H1 (cell line): ENCODE data around the gene TXLNG. TPM values are rescaled to one million over a fixed set of nuclear protein-coding genes. Genes with fewer than 3 reads are reported as not detected.

ENCODE experiments used
- CTCF ChIA-PET: fragments of 300-600 bp; sonication (Branson Sonifier 250); formaldehyde crosslinking; loops from one replicate; lab custom pipeline; 2021; ENCODE audit not compliant: partially characterized antibody; lab: Charles Lee
- POLR2A ChIA-PET: fragments of 300-600 bp; sonication (Branson Sonifier 250); formaldehyde crosslinking; loops from one replicate; lab custom pipeline; 2021; ENCODE audit warnings: inconsistent platforms; ENCODE audit not compliant: partially characterized antibody; lab: Charles Lee
- DNase-seq, 2 experiments: peaks; one replicate each; pipeline versions ENCODE4 v3.0.0 to v3.0.0-alpha.2; 2010 to 2022; ENCODE audit warnings: low spot score in 2 of 2, low read depth in 1 of 2, mixed read lengths in 1 of 2
- FAIRE-seq: peaks from 2 replicates; lab custom pipeline; 2011; peaks lifted over from hg19 to GRCh38; lab: Jason Lieb, UNC
- H2AFZ ChIP-seq: 2 replicates; pipeline ENCODE4 v1.8.1; 2012; ENCODE audit warnings: low read length, inconsistent platforms
- H2AK5ac ChIP-seq: 2 replicates; pipeline ENCODE4 v1.6.1; 2013; ENCODE audit warnings: low read depth, low read length
- H2BK120ac ChIP-seq: replicated peaks from 2 replicates; pipeline ENCODE3; 2013; ENCODE audit warnings: low read depth, low read length, inconsistent platforms
- H2BK12ac ChIP-seq: 2 replicates; pipeline ENCODE4 v1.6.1; 2013; ENCODE audit warnings: low read depth, low read length
- H2BK15ac ChIP-seq: 2 replicates; pipeline ENCODE4 v1.6.1; 2013; ENCODE audit warnings: low read length
- H2BK20ac ChIP-seq: 2 replicates; pipeline ENCODE4 v1.6.1; 2013; ENCODE audit warnings: low read length
- H2BK5ac ChIP-seq: 2 replicates; pipeline ENCODE4 v1.6.1; 2013; ENCODE audit warnings: low read depth, low read length
- H3K14ac ChIP-seq: 2 replicates; pipeline ENCODE4 v1.6.1; 2013; ENCODE audit warnings: inconsistent platforms; ENCODE audit not compliant: insufficient read length
- H3K18ac ChIP-seq: 2 replicates; pipeline ENCODE4 v1.6.1; 2013; ENCODE audit warnings: low read length; ENCODE audit errors: extremely low read depth
- H3K23ac ChIP-seq: 2 replicates; pipeline ENCODE4 v1.6.1; 2013; ENCODE audit warnings: inconsistent platforms; ENCODE audit not compliant: insufficient read length
- H3K23me2 ChIP-seq: 2 replicates; pipeline ENCODE4 v1.6.1; 2013; ENCODE audit warnings: low read depth, low read length
- H3K27ac ChIP-seq: 2 replicates; pipeline ENCODE4 v1.6.1; 2011; ENCODE audit warnings: low read depth, low read length, inconsistent platforms
- H3K27me3 ChIP-seq, 4 experiments: replicated peaks in 1 of 4; 1 replicate in 1 of 4; 2 replicates in 3 of 4; pipeline versions ENCODE4 v1.6.1 to v1.8.1; 2011 to 2013; ENCODE audit warnings: low read length in 3 of 4, mild to moderate bottlenecking in 3 of 4, inconsistent platforms in 2 of 4, mixed read lengths in 2 of 4, moderate library complexity in 1 of 4; ENCODE audit not compliant: control insufficient read depth in 3 of 4, insufficient read depth in 3 of 4; ENCODE audit errors: extremely low read depth in 1 of 4
- H3K36me3 ChIP-seq, 4 experiments: 2 replicates each; pipeline versions ENCODE4 v1.6.1 to v1.8.1; 2011 to 2013; ENCODE audit warnings: mild to moderate bottlenecking in 4 of 4, low read length in 3 of 4, moderate library complexity in 2 of 4, control low read depth in 1 of 4, inconsistent platforms in 1 of 4; ENCODE audit not compliant: insufficient read depth in 4 of 4, control insufficient read depth in 2 of 4
- H3K4ac ChIP-seq: replicated peaks from 2 replicates; pipeline ENCODE3; 2013; ENCODE audit warnings: low read length, low read depth, mixed read lengths, inconsistent platforms; ENCODE audit not compliant: insufficient read length
- H3K4me1 ChIP-seq, 4 experiments: replicated peaks in 1 of 4; 1 replicate in 1 of 4; 2 replicates in 3 of 4; pipeline versions ENCODE4 v1.6.1 to v1.8.1; 2011 to 2013; ENCODE audit warnings: low read length in 3 of 4, inconsistent platforms in 2 of 4, mixed read lengths in 1 of 4; ENCODE audit not compliant: insufficient read depth in 4 of 4, control insufficient read depth in 3 of 4
- H3K4me2 ChIP-seq, 2 experiments: 2 replicates each; pipeline versions ENCODE4 v1.6.1 to v1.8.1; 2011 to 2013; ENCODE audit warnings: low read depth in 2 of 2, low read length in 2 of 2, control low read depth in 1 of 2, inconsistent platforms in 1 of 2, mild to moderate bottlenecking in 1 of 2; ENCODE audit not compliant: insufficient read depth in 1 of 2
- H3K4me3 ChIP-seq, 4 experiments: fragments of 200-600, 300-600 bp in 1 of 4; sonication (generic), shearing (Covaris generic), sonication (Bioruptor Twin) in 1 of 4; 2 replicates each; pipeline versions ENCODE4 v1.5.1 to v1.8.1; 2011 to 2016; ENCODE audit warnings: low read length in 4 of 4, low read depth in 3 of 4, control low read depth in 2 of 4, inconsistent platforms in 2 of 4, mild to moderate bottlenecking in 2 of 4, mixed read lengths in 1 of 4, moderate library complexity in 1 of 4; ENCODE audit not compliant: insufficient read depth in 2 of 4; ENCODE audit errors: extremely low read depth in 1 of 4
- H3K56ac ChIP-seq: replicated peaks from 2 replicates; pipeline ENCODE3; 2013; ENCODE audit warnings: low read depth, mild to moderate bottlenecking, mixed read lengths, low read length, inconsistent platforms; ENCODE audit not compliant: insufficient read length
- H3K79me1 ChIP-seq: 2 replicates; pipeline ENCODE4 v1.6.1; 2013; ENCODE audit warnings: low read depth, low read length, control low read depth
- H3K79me2 ChIP-seq, 2 experiments: 2 replicates each; pipeline versions ENCODE4 v1.6.1 to v1.8.1; 2012 to 2013; ENCODE audit warnings: low read length in 2 of 2, mild to moderate bottlenecking in 2 of 2, inconsistent platforms in 1 of 2; ENCODE audit not compliant: insufficient read depth in 2 of 2, control insufficient read depth in 1 of 2
- H3K9ac ChIP-seq, 4 experiments: replicated peaks in 1 of 4; 1 replicate in 1 of 4; 2 replicates in 3 of 4; pipeline versions ENCODE4 v1.6.1 to v1.8.1; 2011 to 2013; ENCODE audit warnings: low read depth in 3 of 4, low read length in 3 of 4, control low read depth in 2 of 4, mild to moderate bottlenecking in 2 of 4, moderate library complexity in 2 of 4, inconsistent platforms in 1 of 4; ENCODE audit errors: extremely low read depth in 1 of 4
- H3K9me3 ChIP-seq, 2 experiments: 2 replicates each; pipeline versions ENCODE4 v1.6.1 to v1.8.1; 2012 to 2013; ENCODE audit warnings: mild to moderate bottlenecking in 2 of 2, moderate library complexity in 2 of 2, control low read depth in 1 of 2, inconsistent platforms in 1 of 2, low read depth in 1 of 2, low read length in 1 of 2, mixed read lengths in 1 of 2; ENCODE audit not compliant: insufficient read depth in 2 of 2
- H4K20me1 ChIP-seq, 2 experiments: replicated peaks in 1 of 2; 2 replicates each; pipeline versions ENCODE3 to v1.8.1; 2011 to 2013; ENCODE audit warnings: inconsistent platforms in 2 of 2, low read length in 2 of 2, mild to moderate bottlenecking in 1 of 2; ENCODE audit not compliant: insufficient read depth in 2 of 2, control insufficient read depth in 1 of 2
- H4K5ac ChIP-seq: 2 replicates; pipeline ENCODE4 v1.6.1; 2013; ENCODE audit warnings: low read length, low read depth, mixed read lengths, inconsistent platforms; ENCODE audit not compliant: insufficient read length
- H4K8ac ChIP-seq: 2 replicates; pipeline ENCODE4 v1.8.0; 2013; ENCODE audit warnings: mild to moderate bottlenecking, moderate library complexity, low read length, inconsistent platforms; ENCODE audit not compliant: insufficient read depth; ENCODE audit errors: extremely low read depth
- H4K91ac ChIP-seq: replicated peaks from 2 replicates; pipeline ENCODE3; 2013; ENCODE audit warnings: low read length, mixed read lengths, inconsistent platforms; ENCODE audit not compliant: insufficient read length
- CBX8 ChIP-seq: fragments of 300-800, 300-1000 bp; sonication (generic); IDR thresholded peaks from 2 replicates; pipeline ENCODE4 v1.7.1; 2016; ENCODE audit warnings: low read depth, low read length, borderline replicate concordance
- CREB1 ChIP-seq: IDR thresholded peaks from 2 replicates; pipeline ENCODE4 v1.6.1; 2012; ENCODE audit warnings: inconsistent platforms
- NRF1 ChIP-seq: IDR thresholded peaks from 2 replicates; pipeline ENCODE4 v1.6.1; 2011; ENCODE audit warnings: mild to moderate bottlenecking, low read depth, low read length, improper control_type of control experiment
- POLR2AphosphoS5 ChIP-seq: IDR thresholded peaks from 2 replicates; pipeline ENCODE4 v1.6.1; 2011; ENCODE audit warnings: low read depth, low read length
- TCF12 ChIP-seq: IDR thresholded peaks from 2 replicates; pipeline ENCODE4 v1.6.1; 2011; ENCODE audit warnings: low read depth, mild to moderate bottlenecking, low read length
- WGBS, 2 experiments: shearing (Covaris generic) in 1 of 2; methylation state at CpG; one replicate each; pipeline versions ENCODE4 v1.1.6 to v1.1.7; 2013 to 2015; ENCODE audit warnings: low lambda C conversion rate in 2 of 2, mixed read lengths in 2 of 2, inconsistent platforms in 1 of 2, low coverage in 1 of 2, missing lambda C conversion rate in 1 of 2; ENCODE audit not compliant: insufficient replicate concordance in 2 of 2, insufficient coverage in 1 of 2, insufficient read length in 1 of 2; ENCODE audit errors: extremely low coverage in 1 of 2, missing lambda C conversion rate in 1 of 2; 5-methylcytosine and 5-hydroxymethylcytosine counted together
- polyA plus RNA-seq, 7 experiments: library from polyadenylated mRNA; depleted of rRNA in 3 of 7; stranded (reverse) in 5 of 7; unstranded in 2 of 7; fragments of >200 nt in 5 of 7; fragments of 200-250 nt in 2 of 7; gene quantifications; 1 replicate in 5 of 7; 2 replicates in 1 of 7; 4 replicates in 1 of 7; pipeline versions ENCODE4 v1.2.1 to v1.2.3, GENCODE V29; 2011 to 2013; ENCODE audit warnings: missing spikeins in 2 of 7, mixed read lengths in 2 of 7
- total RNA-seq: library from RNA; stranded (reverse); fragmentation: NEBNext Ultra II Directional; extraction: Animal tissue kit (Norgen Biotek cat#: 25700); gene quantifications from 2 replicates; pipeline ENCODE4 v1.2.1, GENCODE V29; 2021
- TF ChIP-seq, protein P1 (sequence below): IDR thresholded peaks from 2 replicates; pipeline ENCODE4 v1.6.1; 2011; ENCODE audit warnings: low read length, improper control_type of control experiment
- TF ChIP-seq, protein P2 (sequence below): IDR thresholded peaks from 2 replicates; pipeline ENCODE4 v1.6.1; 2012; ENCODE audit warnings: low read length, inconsistent platforms

The TXLNG gene
- total and polyA plus RNA-seq, 2 of the 8 experiments (the other 6 are each of a cell fraction or from before 2014, with no cell fraction given): 32.9 to 42.9 TPM

DNA sequence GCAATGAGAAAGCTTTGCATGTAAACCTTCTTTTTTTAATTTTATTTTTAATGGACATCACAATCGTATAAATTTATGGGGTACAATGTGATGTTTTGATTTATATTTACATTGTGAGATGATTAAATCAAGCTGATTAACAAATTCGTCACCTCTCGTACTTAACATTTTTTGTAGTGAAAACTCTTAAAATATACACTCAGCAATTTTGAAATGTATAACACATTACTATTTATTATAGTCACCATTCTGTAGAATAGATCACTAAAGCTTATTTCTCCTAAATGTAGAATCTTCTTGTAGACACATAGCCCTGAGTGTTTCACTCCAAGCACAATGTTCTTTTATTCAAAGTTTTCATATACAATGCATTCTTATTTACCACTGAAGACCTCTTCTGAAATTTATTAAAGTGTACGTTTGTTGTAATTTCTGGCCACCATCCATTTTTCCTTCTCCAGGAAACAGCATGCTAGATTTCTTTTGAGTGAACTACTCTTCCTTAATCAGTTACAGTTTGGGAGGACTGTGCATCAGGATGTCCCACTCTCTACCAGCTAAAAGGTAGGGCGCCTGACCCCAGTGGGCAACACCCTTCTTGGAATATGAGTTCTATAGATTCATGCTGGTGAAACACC lies 88.3 kb downstream of the TXLNG start:
- CTCF ChIA-PET: interaction anchor here (1.0 to 4.7 kb wide), 4 partner anchors 8 to 172 kb away, joined by 3 to 33 read pairs (median 4); no protein-coding TSS in a partner anchor
- H3K27me3 ChIP-seq: no peaks in the 10 kb centered on the region

More for the DNA sequence above, 88.3 kb downstream of the TXLNG start:
- no peak overlapping the region for H4K5ac ChIP-seq
- H4K8ac ChIP-seq: no peak overlapping the region
- H2BK12ac ChIP-seq: no peak overlapping the region
- H3K79me2 ChIP-seq: no peaks in the 10 kb centered on the region
- H3K23me2 ChIP-seq: peaks cover 4% of the 10 kb centered on the region
- H2BK15ac ChIP-seq: no peak overlapping the region
- FAIRE-seq: no peak
- DNase-seq: no peak
- no peak overlapping the region for H3K56ac ChIP-seq
- no peak overlapping the region for H3K4me3 ChIP-seq
- H4K20me1 ChIP-seq: no peaks in the 10 kb centered on the region
- H2BK120ac ChIP-seq: no peak overlapping the region
- no peak overlapping the region for H3K14ac ChIP-seq
- POLR2A ChIA-PET: interaction anchor here (0.7 kb wide), 1 partner anchor 44 kb away, joined by 3 read pairs; no protein-coding TSS in a partner anchor
- H4K91ac ChIP-seq: no peak overlapping the region
- H3K18ac ChIP-seq: no peak overlapping the region
- no peak overlapping the region for H3K4me2 ChIP-seq
- no peak overlapping the region for H3K4ac ChIP-seq
- H3K27ac ChIP-seq: no peak overlapping the region
- H3K23ac ChIP-seq: no peak overlapping the region
- no peaks in the 10 kb centered on the region for H3K9me3 ChIP-seq
- H3K9ac ChIP-seq: no peak overlapping the region
- peaks cover 0 to 4% (median 0%) of the 10 kb centered on the region in 4 experiments; a peak in 3 of 7 replicates for H3K4me1 ChIP-seq
- WGBS, 2 experiments: 100% methylated on average over 5 of the region's 5 CpGs; no CpG with 5 or more reads in 1 of the 2 experiments
- no peak overlapping the region for H2AFZ ChIP-seq
- no peak overlapping the region for H2BK5ac ChIP-seq
- H2AK5ac ChIP-seq: no peak overlapping the region
- H3K36me3 ChIP-seq: no peaks in the 10 kb centered on the region
- H3K79me1 ChIP-seq: no peaks in the 10 kb centered on the region
- TF ChIP-seq TCF12: no peak
- TF ChIP-seq POLR2AphosphoS5: no peak
- TF ChIP-seq, protein P1, sequence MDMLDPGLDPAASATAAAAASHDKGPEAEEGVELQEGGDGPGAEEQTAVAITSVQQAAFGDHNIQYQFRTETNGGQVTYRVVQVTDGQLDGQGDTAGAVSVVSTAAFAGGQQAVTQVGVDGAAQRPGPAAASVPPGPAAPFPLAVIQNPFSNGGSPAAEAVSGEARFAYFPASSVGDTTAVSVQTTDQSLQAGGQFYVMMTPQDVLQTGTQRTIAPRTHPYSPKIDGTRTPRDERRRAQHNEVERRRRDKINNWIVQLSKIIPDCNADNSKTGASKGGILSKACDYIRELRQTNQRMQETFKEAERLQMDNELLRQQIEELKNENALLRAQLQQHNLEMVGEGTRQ: no peak
- no peak for TF ChIP-seq NRF1
- no peak for TF ChIP-seq CREB1
- no peak for TF ChIP-seq CBX8
- TF ChIP-seq, protein P2, sequence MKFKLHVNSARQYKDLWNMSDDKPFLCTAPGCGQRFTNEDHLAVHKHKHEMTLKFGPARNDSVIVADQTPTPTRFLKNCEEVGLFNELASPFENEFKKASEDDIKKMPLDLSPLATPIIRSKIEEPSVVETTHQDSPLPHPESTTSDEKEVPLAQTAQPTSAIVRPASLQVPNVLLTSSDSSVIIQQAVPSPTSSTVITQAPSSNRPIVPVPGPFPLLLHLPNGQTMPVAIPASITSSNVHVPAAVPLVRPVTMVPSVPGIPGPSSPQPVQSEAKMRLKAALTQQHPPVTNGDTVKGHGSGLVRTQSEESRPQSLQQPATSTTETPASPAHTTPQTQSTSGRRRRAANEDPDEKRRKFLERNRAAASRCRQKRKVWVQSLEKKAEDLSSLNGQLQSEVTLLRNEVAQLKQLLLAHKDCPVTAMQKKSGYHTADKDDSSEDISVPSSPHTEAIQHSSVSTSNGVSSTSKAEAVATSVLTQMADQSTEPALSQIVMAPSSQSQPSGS: no peak
- TF ChIP-seq, all 59 proteins: peak for 0
- H2BK20ac ChIP-seq: no peak overlapping the region
